Activated naive CD4-positive, alpha-beta T cell treated with anti-CD3 and anti-CD28 coated beads, Interleukin-2, amount 50 U/mL, for 72 hours (primary cell): ENCODE results near the gene CTNNBL1. TPM values are rescaled to one million over a fixed set of nuclear protein-coding genes. Genes with fewer than 3 reads are reported as not detected.
A peak's percentile ranks its signal among the peaks of the same experiment; 100 is the strongest.

Experiments
- ATAC-seq, 2 donors: fragments of 150-1000 bp; cut with Tn5 transposase; 2 replicates each; pipeline ENCODE4 v1.10.0; 2021; ENCODE audit warnings: mild to moderate bottlenecking in 2 of 2, moderate library complexity in 2 of 2
- DNase-seq, 2 donors: peaks; one replicate each; pipeline ENCODE4 v3.0.0; 2021 to 2022; ENCODE audit warnings: low spot score in 2 of 2
- H3K27ac Mint-ChIP-seq, 2 donors: one replicate each; pipeline ENCODE4 v1.8.0; 2022; ENCODE audit warnings: mild to moderate bottlenecking in 2 of 2, mixed read lengths in 2 of 2
- H3K36me3 Mint-ChIP-seq, 2 donors: one replicate each; pipeline ENCODE4 v1.8.0; 2022; ENCODE audit warnings: mixed read lengths in 2 of 2
- H3K9me3 Mint-ChIP-seq, 2 donors: one replicate each; pipeline ENCODE4 v1.8.0; 2022; ENCODE audit warnings: mixed read lengths in 2 of 2
- total RNA-seq, 2 donors: library from RNA; stranded (reverse); gene quantifications; one replicate each; pipeline ENCODE4 v1.2.3, GENCODE V29; 2022

CTNNBL1 gene
- total RNA-seq, 2 donors from 2014 or later = 68.9 to 79.4 TPM

DNA sequence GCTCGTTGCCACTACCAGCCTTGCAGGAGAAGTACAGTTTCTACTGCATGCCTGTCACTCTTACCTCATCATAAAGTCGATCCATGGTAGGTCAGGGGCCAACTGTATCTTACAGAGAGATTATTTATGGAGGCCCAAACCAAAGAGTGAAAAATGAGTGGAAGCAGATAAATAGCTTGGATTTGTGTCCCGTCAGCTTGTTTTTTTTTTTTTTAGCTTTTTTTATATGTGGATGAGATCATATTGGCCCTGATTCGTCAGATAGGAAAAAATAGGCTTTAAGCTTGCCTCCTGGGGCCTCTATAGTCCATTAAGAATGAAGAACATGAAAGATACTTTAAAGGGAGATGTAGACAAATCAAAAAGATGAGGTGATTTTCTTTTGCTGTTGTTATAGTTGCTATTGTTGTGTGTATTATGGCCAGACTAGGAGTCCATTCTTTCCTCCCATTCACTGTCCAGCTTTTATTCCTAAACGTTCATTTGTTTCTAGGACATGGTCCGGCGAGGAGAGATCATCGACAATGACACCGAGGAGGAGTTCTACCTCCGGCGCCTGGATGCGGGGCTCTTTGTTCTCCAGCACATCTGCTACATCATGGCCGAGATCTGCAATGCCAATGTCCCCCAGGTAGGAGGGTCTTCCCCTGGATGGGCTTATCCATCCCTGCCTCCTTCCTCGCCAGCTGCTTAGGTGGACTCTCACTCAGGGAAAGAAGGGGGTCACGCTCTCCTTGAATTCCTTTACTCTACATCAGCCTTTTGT, 165.8 kb downstream of the CTNNBL1 start:
- no peak for ATAC-seq
- no peaks in the 10 kb centered on the region for H3K9me3 Mint-ChIP-seq

DNA sequence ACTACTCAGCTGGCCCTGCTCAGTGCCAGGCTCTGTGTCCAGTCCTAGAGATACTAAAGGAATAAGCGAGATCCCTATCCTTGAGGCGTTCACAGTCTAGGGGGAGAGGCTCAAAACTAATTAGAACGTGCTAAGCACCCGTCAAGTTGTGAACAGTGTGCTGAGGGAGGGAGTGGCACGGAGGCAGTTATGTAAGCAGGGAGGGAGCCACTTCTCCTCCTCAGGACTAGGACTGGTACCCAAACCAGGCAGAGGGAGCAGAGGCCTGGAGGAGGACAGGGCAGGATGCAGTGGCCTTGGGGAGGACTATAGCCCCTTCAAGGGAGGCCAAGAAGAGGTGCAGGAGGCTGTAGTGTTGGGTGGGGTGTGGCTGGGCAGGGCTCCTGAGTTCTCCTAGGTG, 169.5 kb downstream of the CTNNBL1 start:
- ATAC-seq (no peak), DNase-seq (no peak)
- H3K36me3 Mint-ChIP-seq = no peaks in the 10 kb centered on the region
- H3K27ac Mint-ChIP-seq = peak overlapping the region in 1 of 2 donors; percentile 13
- no peaks in the 10 kb centered on the region for H3K9me3 Mint-ChIP-seq

More for the DNA sequence above, 165.8 kb downstream of the CTNNBL1 start:
- DNase-seq = no peak
- H3K36me3 Mint-ChIP-seq = peaks cover 0 to 5% of the 10 kb centered on the region in 2 donors
- H3K27ac Mint-ChIP-seq = no peak overlapping the region

DNA sequence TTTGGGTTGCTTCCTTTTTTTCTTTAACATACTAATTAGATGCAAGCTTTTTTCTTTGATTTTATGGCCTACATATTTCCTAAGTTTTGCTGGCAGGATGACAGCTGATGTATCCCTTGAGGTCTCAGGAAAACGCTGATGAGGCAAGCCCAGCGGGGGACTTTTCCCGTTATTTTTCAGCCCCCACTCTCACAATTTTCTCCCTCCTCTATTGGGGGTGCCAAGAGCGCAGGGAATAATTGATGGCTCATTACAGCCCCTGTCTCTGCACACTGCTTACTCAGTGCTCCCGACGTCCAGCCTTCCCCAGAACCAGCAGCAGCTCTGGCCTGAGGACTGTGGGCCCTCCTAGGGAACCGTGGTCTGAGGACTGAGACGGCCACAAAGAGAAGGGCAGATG, 170.5 kb downstream of the CTNNBL1 start:
- Mint-ChIP-seq H3K27ac (peak overlapping the region in 1 of 2 donors; percentile 33), H3K9me3 (no peaks in the 10 kb centered on the region), H3K36me3 (no peaks in the 10 kb centered on the region)
- no peak for ATAC-seq
- DNase-seq = no peak

DNA sequence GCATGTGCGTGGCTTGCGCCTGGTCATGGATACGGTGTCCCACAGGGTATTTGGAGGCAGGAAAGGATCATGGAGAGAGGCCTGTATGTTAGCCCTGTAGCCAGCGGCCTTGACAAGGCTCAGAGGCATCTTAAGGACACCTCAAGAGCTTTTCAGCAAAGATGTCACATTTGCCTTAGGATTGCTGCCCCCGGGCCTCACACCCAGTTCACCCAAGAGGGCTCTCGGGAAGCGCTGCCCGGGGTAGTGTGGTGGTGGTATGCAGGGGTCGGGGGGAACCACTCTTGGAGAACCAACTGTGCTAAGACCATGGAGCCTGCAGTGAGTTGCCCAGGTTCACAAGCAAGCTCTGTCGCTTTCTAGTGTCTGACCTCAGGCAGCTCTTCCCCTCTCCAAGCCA, 172.2 kb downstream of the CTNNBL1 start:
- peak overlapping the region in 1 of 2 donors; percentile 78 for H3K27ac Mint-ChIP-seq
- no peak for DNase-seq
- no peaks in the 10 kb centered on the region for H3K9me3 Mint-ChIP-seq
- peaks cover 0 to 7% of the 10 kb centered on the region in 2 donors for H3K36me3 Mint-ChIP-seq
- ATAC-seq = no peak

DNA sequence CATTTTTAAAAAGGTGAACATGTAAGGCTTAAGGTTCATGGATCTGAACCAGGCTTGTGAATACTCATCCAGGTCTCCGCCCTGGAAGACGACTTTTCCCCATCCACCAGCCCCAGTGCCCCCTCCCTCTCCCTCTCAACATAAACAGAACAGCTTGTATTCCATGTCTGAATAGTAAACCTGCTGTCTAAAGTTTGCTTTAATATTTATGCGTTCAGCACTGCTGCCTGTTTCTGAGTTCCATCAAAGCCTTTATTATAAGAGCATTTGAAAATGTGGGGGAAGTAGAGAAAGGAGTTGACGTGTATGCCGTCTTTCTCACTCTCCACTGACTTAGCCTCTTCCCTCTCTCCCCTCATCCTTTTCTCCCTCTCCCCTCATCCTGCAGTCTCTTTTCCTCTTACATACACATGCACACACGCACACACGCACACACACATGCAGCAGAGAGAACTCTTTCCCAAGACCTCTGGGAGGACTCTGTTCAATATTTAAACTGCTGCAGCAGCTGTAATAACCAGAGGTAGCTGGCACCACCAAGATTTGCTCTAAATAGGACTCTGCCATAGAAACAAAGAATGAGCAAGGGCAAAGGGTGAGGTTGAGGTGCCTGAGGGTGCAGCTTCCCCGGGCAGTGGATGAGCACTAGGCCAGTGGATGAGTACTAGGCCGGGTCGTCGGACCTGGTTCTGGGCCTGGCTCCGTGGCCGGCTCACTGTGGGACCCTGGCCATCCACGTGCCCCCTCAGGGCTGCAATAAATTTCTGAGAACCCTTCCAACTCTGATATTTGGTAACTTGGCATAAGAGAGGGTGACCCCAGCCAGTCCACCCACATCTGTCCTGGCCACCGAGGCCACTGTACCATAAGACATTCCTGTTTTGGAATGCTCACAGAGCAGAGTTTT, 173.7 kb downstream of the CTNNBL1 start:
- H3K9me3 Mint-ChIP-seq = no peaks in the 10 kb centered on the region
- no peak overlapping the region for H3K27ac Mint-ChIP-seq
- no peak for ATAC-seq
- H3K36me3 Mint-ChIP-seq = peaks cover 0 to 8% of the 10 kb centered on the region in 2 donors
- no peak for DNase-seq

DNA sequence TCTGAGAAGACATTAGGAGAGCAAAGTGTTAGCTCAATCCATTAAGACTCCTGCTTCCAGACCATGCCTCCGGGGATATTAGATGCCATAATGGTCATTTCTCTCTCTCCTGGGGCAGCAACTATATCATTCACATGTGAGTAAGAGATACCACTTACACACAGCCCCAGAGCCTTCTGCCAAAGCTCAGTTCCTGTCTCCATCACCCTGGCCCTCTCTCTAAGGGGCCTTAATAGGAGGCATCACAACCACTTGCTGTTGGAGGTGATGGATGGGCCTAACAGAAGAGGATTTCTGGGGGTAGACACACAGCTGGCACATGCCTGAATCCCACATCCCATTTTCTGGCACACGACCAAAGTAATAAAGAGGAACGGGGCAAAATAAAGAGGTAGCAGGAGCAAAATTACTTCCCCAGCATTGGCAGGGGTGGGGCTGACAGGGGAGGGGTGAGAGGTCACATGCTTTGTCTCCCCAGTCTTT, 175.1 kb downstream of the CTNNBL1 start:
- ATAC-seq = no peak
- DNase-seq = no peak
- no peaks in the 10 kb centered on the region for H3K9me3 Mint-ChIP-seq
- H3K36me3 Mint-ChIP-seq = peaks cover 0 to 8% of the 10 kb centered on the region in 2 donors
- H3K27ac Mint-ChIP-seq = peak overlapping the region in 1 of 2 donors; percentile 89

DNA sequence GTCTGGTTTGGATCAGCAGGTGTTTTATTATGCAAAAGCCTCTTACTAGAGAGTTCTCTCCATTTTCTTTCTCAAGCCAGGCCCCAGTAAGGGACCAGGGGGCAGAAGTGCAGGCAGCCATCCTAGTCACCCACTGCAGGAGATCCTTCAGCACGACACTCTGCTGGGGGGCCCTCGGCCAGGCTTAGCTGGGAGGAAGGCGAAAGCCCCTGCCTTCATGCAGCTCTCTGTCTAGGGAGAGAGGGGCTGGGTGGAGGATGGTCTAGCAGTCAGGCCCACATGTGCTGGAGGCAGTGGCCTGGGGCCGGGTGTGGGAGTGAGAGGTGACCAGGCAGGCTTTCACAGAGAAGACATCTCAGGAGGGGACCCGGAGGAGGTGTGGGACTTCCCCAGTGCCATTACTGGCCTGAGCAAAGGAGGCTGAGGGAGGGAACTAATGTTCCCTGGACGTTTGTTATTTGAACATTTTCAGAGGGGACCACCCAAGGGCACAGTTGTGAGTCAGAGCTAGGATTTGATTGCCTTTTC, 175.6 kb downstream of the CTNNBL1 start:
- Mint-ChIP-seq H3K9me3 (no peaks in the 10 kb centered on the region), H3K27ac (no peak overlapping the region), H3K36me3 (peaks cover 0 to 8% of the 10 kb centered on the region in 2 donors)
- no peak for ATAC-seq
- DNase-seq = no peak

DNA sequence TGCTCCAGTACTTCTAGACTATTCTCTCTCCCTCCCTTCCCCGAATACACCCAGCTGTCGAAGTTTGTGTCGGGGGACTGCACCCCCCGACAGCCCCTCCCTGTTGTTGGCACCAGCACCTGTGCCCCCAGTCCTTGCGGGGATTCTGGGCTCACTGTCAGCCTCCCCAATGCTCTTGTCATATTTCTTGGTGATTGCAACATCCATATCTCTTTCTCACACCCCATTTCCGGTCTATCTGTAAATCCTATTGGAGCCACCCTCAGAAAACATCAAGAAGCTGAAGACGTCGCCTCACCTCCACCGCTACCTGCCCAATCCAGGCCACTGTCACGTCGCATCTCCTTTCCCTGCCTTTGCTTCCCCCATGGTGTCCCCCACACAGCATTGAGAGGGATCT, 176.5 kb downstream of the CTNNBL1 start:
- no peak for DNase-seq
- ATAC-seq = no peak
- no peaks in the 10 kb centered on the region for H3K9me3 Mint-ChIP-seq
- H3K36me3 Mint-ChIP-seq = peaks cover 0 to 8% of the 10 kb centered on the region in 2 donors
- H3K27ac Mint-ChIP-seq = peak overlapping the region; percentile 13 to 35

DNA sequence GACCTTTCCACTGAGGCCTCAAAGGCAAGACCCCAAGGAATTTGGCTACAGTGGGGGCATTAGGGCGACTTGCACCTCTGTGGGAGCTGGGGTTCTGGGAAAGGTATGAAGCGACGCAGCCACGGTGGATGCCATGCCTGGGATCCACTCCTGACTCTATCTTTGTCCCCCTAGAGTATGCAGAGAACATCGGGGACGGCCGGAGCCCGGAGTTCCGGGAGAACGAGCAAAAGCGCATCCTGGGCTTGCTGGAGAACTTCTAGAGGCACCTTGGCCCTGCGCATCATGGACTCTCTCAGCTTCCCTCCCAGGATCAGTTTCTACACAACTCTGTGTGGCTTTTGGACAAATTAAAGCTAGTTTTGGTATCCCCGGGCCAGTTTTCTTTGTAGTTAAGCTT, 177.9 kb downstream of the CTNNBL1 start:
- DNase-seq (no peak), ATAC-seq (no peak)
- H3K27ac Mint-ChIP-seq = peak overlapping the region in 1 of 2 donors; percentile 70
- no peaks in the 10 kb centered on the region for H3K9me3 Mint-ChIP-seq
- peaks cover 0 to 8% of the 10 kb centered on the region in 2 donors for H3K36me3 Mint-ChIP-seq

DNA sequence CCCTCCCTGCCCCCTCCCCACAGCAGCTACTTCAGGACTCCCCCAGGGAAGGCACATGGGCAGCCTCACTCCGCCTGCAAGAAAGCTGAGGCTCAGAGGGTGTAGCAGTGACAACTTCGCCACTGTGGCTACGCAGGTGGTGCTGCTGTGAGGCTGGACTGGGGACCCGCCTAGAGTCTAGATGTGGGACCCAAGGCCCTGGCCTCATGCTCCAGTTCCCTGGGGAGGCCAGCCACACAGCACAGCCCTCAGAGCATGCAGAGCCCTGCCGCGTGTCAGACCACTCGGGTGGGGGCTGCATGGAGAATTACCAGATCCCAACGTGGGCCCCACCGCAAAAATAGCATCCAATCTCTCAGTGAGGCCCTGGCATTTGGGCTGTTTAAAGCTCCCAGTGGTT, 178.3 kb downstream of the CTNNBL1 start:
- DNase-seq (no peak), ATAC-seq (no peak)
- Mint-ChIP-seq H3K27ac (no peak overlapping the region), H3K9me3 (no peaks in the 10 kb centered on the region), H3K36me3 (peaks cover 0 to 8% of the 10 kb centered on the region in 2 donors)

DNA sequence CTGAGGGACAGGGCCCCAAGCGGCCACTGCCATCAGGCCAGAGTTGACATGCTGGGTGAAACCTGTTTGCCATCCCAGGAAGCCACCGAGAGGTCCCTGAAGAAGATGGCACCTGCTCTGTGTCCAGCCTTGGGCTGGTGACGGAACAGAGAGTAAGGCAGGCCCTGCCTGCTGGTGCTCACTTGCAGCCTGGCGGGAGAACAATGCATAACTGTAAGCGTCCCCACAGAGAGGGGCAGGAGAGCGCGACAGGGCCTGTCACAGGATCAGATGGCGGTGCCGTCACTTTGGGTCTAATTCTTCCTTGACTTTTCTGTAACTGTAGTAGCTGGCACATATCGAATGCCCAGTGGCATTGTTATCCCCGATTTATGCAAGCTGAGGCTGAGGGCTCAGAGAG, 180.1 kb downstream of the CTNNBL1 start:
- Mint-ChIP-seq H3K9me3 (no peaks in the 10 kb centered on the region), H3K27ac (no peak overlapping the region), H3K36me3 (peaks cover 0 to 8% of the 10 kb centered on the region in 2 donors)
- ATAC-seq (no peak), DNase-seq (no peak)

DNA sequence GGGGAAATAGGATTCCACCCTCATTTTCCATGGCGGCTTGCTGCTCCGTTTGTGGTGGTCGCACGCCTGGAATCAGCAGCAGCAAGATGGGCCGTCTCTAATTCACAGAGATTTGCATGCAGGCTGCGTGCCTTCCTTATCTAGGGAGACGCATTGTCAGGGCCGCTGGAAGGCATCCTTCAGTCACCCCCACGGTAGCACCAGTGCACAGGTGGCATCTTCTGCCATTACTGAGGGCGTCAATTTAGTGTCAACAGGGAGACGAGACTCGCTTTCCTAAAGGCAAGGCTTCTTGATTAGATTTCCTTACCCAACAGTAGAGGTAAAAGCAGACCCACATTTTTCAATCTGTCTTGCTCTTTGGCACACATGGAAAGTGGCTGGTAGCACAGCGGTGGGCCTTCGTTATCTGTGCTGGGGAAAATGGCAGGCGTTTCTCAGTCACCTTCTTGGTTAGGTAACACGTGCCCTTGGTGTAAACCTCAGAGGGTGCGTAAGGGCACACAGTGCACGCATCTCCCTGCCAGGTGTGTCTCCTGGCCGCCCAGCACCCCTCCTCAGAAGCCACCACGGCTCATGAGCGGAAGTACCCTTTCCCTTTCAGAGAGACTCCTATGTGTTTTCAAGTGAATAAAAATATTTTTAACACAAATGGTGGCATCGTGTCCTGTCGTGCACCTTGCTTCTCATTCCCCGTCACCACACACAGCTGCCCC, 181.8 kb downstream of the CTNNBL1 start:
- peaks cover 0 to 5% of the 10 kb centered on the region in 2 donors for H3K36me3 Mint-ChIP-seq
- no peak for DNase-seq
- ATAC-seq = no peak
- no peak overlapping the region for H3K27ac Mint-ChIP-seq
- no peaks in the 10 kb centered on the region for H3K9me3 Mint-ChIP-seq

DNA sequence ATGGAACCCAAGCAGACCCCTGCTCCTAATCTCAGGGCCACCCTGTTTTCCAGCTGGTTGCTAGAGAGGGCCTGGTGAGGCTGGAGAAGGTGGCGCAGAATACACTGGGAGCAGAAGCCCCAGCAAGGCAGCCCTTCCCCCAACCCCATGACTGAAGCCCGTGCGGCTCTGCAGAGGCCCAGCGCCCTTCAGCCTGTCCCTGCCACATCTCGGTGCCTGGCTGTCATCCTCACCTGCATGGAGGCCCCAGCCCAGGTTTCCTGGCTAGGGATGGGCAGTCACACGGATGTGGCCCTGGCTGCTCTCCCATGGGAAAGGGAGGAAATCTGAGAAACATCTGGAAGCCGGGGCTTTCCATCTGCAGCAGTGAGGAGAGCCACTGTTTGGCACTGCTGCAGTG, 183.0 kb downstream of the CTNNBL1 start:
- H3K9me3 Mint-ChIP-seq = no peaks in the 10 kb centered on the region
- peak overlapping the region in 1 of 2 donors; percentile 47 for H3K27ac Mint-ChIP-seq
- H3K36me3 Mint-ChIP-seq = no peaks in the 10 kb centered on the region
- DNase-seq (no peak), ATAC-seq (no peak)

DNA sequence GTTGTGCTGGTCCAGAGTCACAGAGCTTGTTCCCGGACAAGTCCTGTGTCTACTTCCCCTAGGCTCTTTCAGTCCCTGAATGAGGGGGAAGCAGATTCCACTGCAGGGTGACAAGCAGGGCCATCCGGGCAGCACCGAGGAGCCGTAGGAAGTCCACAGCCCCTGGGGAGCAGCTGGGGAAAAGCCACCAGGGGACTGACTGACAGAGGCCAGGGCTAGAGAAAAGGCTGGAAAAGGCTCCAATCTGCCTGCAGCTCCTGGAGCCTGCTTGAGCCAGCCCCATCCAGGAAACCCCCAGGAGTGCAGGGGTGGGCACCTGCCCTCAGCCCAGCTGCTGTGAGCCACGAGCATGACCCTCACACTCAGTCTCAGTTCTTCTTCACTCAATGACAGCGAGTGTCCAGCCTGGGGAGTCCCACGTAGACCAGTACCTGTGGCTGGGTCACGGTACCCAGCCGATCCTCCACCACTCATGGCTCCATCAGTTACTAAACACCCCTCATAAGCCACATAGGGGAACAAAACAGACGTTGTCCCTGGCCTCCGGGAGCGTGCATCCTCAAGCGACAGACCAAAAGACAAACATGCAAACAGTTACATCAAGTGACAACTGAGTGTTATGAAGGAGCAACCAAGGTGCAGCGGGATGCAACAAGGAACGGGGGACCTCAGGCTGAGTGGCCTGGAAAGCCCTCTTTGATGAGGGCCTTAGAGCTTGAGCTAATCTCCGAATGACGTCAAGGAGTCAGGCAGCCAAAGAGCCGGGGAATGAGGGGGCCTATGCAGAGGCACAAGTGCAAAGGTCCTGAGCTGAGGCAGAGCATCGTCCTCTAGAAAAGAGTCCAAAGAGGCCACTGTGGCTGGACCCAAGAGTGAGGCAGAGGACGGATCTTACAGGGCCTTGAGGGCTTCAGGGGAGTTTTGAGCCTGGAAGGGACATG, 184.3 kb downstream of the CTNNBL1 start:
- Mint-ChIP-seq H3K36me3 (no peaks in the 10 kb centered on the region), H3K9me3 (no peaks in the 10 kb centered on the region), H3K27ac (peak overlapping the region in 1 of 2 donors; percentile 16)
- DNase-seq = no peak
- no peak for ATAC-seq

DNA sequence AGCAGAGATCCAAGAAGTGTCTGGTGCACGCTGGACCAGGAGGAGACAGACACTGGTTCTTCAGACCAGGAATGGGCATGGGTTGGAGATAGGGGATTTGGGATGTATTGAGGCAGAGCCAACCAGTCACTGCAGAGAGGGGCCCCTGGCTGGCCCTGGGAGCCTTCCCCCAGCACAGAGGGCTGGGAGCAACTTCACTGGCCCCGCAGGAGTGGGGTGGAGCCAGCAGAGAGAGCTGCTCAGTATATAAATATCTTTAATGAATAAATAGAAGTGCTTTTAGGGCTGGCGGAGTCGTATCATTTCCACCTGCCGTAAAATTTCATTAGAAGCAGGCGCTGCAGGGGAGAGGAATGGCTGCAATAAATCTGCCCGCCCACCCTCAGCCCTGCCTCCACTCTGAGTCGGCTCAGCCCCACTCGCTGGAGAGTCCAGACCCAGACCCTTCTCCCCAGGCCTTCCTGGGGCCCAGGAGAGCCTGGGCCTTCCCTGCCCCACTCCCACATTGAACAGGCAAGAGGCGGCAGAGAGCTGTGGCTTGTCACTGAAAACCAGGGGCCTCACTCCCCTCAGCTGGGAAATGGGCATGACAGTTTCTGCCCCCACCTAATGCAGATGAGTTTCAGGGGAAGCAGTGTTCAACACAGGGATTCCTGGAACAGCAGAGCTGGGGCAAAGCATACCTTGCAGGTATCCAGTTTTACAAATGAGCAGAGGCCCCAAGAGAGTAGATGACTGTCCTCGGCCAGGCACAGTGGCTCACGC, 185.2 kb downstream of the CTNNBL1 start:
- no peak overlapping the region for H3K27ac Mint-ChIP-seq
- H3K9me3 Mint-ChIP-seq = no peaks in the 10 kb centered on the region
- H3K36me3 Mint-ChIP-seq = no peaks in the 10 kb centered on the region
- ATAC-seq (no peak), DNase-seq (no peak)
